NOMO-1 (cell line): Measurements from ENCODE around the gene SPTY2D1.
"Not testable (repeated sequence)": the region's sequence is repeated elsewhere in the genome, so short reads cannot be mapped to it uniquely, and the experiment has no call there.

Experiments
- DNase-seq, 2 experiments: peaks; one replicate each; lab custom pipeline; 2025; ENCODE audit not compliant: unreplicated experiment in 2 of 2; lab: John Stamatoyannopoulos, UW

Gene SPTY2D1, protein sequence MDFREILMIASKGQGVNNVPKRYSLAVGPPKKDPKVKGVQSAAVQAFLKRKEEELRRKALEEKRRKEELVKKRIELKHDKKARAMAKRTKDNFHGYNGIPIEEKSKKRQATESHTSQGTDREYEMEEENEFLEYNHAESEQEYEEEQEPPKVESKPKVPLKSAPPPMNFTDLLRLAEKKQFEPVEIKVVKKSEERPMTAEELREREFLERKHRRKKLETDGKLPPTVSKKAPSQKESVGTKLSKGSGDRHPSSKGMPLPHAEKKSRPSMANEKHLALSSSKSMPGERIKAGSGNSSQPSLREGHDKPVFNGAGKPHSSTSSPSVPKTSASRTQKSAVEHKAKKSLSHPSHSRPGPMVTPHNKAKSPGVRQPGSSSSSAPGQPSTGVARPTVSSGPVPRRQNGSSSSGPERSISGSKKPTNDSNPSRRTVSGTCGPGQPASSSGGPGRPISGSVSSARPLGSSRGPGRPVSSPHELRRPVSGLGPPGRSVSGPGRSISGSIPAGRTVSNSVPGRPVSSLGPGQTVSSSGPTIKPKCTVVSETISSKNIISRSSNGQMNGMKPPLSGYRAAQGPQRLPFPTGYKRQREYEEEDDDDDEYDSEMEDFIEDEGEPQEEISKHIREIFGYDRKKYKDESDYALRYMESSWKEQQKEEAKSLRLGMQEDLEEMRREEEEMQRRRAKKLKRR

GRCh38 chr11:18634140-18635032 is at the start of gene SPTY2D1:
Gene SPTY2D1, minus strand, starts transcription at chr11:18634342. Its CDS starts 85 bp downstream, at chr11:18634257.
- DNase-seq, result peak; percentile 98 to 99

GRCh38 chr11:18682466-18682865 is 48.3 kb upstream of the SPTY2D1 start:
- no peak for DNase-seq

DNA sequence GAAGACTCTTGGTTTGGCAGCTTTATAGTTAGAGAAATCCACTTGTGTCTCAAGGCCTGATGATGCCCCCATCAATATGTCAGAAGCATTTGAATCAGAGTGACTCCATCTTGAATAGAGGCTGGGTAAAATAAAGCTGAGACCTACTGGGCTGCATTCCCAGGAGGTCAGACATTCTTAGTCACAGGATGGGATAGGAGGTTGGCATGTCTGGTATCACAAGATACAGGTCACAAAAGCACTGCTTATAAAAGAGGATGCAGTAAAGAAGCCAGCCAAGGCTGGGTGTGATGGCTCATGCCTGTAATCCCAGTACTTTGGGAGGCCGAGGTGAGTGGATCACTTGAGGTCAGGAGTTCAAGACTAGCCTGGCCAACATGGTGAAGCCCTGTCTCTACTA is 47.8 kb upstream of the SPTY2D1 start:
- DNase-seq, result not testable (repeated sequence)

DNA sequence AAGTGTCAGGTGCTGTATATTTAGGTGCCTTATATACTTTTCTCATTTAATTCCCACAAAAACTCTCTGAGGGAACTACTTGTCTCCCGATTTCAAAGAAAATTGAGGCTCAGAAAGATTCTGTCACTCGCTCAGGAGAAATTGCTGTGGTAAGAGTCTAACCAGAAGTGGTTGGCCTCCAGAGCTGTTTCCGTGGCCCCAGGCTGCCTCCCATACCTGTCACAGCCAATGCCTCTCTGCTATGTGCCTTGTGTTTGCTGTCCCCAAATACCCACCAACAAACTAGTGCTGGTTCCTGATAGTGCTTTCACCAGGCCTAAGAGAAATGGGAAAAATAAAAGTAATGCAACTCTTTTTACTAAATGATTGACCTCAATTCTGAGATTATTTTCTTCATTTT is 43.4 kb upstream of the SPTY2D1 start:
- no peak for DNase-seq

DNA sequence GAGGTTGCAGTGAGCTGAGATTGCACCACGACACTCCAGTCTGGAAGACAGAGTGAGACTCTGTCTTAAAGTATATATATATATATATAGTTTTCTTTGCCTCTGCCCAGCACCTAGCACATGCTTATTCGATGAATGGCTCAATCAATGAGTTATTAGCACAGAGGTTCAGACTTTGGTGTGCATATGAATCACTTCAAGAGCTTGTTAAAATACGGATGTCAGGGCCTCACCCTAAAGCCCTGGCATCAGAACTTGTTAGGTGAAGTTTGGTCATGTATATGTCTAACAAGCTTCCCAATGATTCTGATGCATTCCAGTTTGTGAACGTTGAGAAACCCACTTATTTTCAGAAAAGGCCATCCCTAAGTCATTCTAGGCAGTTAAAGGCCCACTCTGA is 42.7 kb upstream of the SPTY2D1 start:
- no peak for DNase-seq

- DNase-seq, result peak in 1 of 2 experiments; percentile 13
Measured at GRCh38 chr11:18672209-18672608, 38.1 kb upstream of the SPTY2D1 start.

DNA sequence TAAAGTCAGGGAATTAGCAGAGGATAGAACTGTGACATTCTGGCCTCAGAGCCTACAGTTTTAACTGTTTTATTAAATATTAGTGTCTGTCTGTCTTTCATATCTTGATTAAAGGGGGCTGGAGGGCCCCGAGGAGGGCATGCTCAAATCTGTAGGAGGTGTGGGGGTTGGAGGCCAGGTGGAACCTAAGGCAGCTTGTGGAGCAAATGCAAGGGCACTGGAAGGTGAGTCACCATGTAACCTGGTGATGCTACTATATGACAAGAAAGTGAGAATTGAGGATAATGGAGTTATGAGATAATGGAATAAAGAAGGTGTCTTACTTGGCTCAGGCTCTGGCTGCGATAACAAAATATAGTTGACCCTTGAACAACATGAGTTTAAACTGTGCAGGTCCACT is 37.1 kb upstream of the SPTY2D1 start:
- DNase-seq, result no peak

GRCh38 chr11:18669711-18670110 is 35.6 kb upstream of the SPTY2D1 start:
- no peak for DNase-seq

GRCh38 chr11:18669219-18669596 is 35.1 kb upstream of the SPTY2D1 start:
- no peak for DNase-seq

DNA sequence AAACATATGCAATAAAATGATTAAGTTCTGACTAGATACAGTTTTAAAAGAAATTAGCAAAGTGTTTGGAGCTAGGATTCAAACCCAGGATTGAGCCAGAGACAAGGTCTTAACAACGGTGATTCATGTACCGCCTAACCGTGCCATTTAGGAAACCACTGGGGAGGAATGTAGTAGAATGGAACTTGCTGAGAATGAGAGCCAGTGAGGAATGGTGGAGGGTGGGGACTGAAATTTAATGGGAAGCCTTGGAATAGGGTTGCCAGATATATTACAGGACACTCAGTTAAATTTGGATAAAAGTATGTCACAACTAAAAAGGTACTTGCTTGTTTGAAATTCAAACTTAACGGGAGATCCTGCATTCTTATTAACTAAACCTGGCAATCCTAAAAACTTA is 34.0 kb upstream of the SPTY2D1 start:
- DNase-seq, result no peak

GRCh38 chr11:18665353-18665872 is 31.3 kb upstream of the SPTY2D1 start:
- DNase-seq, result not testable (repeated sequence)

DNA sequence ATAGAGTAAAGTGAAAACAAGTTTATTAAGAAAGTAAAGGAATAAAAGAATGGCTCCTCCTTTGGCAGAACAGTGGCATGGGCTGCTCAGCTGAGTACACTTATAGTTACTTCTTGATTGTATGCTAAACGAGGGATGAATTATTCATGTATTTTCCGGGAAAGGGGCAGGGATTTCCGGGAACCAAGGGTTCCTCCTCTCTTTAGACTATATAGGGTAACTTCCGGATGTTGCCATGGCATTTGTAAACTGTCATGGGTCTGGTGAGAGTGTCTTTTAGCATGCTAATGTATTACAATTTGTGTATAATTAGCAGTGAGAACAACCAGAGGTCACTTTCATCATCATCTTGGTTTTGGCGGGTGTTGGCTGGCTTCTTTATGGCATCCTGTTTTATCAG is 23.5 kb upstream of the SPTY2D1 start:
- DNase-seq, result no peak

DNA sequence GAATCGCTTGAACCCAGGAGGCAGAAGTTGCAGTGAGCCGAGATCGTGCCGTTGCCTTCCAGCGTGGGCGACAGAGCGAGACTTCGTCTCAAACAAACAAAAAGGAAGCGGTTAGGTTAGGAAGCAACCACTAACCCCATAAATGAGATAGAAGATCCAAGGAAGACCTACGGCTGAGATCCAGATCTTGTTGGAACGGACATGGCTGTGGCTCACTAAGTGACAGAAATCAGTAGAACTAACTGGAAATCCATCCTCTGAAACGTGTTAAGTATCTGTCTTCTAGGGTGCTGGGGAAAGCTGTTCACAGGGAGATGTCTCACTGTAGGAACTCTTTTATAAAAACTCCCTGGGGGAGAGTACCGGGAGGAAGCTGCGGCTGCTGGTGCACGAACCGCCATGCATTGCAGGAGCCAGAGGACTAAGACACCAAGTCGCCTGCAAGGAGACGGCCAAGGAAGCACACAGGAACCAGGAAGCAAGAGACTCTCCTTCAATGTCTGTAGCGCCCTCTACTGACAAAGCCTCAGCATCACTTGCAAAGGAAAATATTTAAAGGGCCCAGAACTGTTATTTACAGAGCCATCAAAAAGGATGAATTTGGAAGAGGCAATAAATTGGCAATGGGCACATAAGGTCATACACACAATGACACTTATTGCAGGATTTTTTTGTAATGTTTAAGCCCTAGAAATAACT is 16.9 kb upstream of the SPTY2D1 start:
- DNase-seq, result peak; percentile 77 to 86

DNA sequence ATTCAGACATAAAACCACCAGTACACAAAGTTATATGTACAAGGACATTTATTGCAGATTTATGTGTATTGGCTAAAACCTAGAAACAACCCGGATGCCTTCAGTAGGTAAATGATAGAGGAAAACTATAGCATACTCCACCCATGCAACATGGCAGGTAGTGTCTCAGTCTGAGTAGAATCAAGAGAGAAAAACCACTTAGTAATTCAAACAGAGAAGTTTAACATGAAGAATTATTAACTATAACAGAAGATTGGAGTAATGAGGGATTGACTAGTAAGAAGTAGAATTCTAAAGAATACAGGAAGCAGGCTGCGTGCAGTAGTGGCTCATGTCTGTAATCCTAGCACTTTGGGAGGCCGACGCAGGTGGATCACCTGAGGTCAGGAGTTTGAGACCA is 16.2 kb upstream of the SPTY2D1 start:
- DNase-seq, result no peak

DNA sequence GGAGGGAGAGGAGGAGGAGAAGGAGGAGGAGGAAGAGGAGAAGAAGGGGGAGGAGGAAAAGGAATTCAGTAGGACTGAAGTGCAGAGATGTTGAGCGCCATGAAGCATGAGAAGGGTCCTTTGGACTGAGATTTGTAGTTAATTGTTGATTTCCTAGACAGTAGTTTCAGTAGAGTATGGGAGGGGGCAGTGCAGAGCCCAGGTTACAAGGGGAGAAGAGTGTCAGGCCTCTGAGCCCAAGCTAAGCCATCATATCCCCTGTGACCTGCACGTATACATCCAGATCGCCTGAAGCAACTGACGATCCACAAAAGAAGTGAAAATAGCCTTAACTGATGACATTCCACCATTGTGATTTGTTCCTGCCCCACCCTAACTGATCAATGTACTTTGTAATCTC is 8.9 kb upstream of the SPTY2D1 start:
- not testable (repeated sequence) for DNase-seq

- DNase-seq, result no peak
Measured at GRCh38 chr11:18641677-18642076, 7.5 kb upstream of the SPTY2D1 start.

- no peak for DNase-seq
Measured at GRCh38 chr11:18633256-18634139, 644 bp downstream of the SPTY2D1 start.

- no peak for DNase-seq
Measured at GRCh38 chr11:18632841-18633240, 1.3 kb downstream of the SPTY2D1 start.

GRCh38 chr11:18624161-18624560 is 10.0 kb downstream of the SPTY2D1 start:
- DNase-seq, result no peak
